Neural cell (in vitro differentiated cells): ENCODE results near the gene ARSA. TPM values are rescaled to one million over a fixed set of nuclear protein-coding genes. Genes with fewer than 3 reads are reported as not detected.

ENCODE experiments used
- H2AFZ ChIP-seq: fragments of 200-600, 300-800 bp; sonication (generic), shearing (Covaris generic); 2 replicates; pipeline ENCODE4 v1.6.0; 2014; ENCODE audit warnings: low read depth, mild to moderate bottlenecking, antibody characterized with exemption, low read length, moderate library complexity
- H3F3A ChIP-seq: fragments of 200-600 bp; shearing (Covaris generic); 2 replicates; pipeline ENCODE4 v1.6.1; 2016; ENCODE audit warnings: mild to moderate bottlenecking, moderate library complexity, mixed read lengths, antibody characterized with exemption, low read length; ENCODE audit not compliant: insufficient read depth, poor library complexity, severe bottlenecking
- H3K27ac ChIP-seq: fragments of 200-600, 300-800 bp; sonication (generic), shearing (Covaris generic); 2 replicates; pipeline ENCODE4 v1.5.1; 2014; ENCODE audit warnings: mild to moderate bottlenecking, low read length, moderate library complexity
- H3K27me3 ChIP-seq: fragments of 300-800, 200-600 bp; sonication (generic), shearing (Covaris generic); 2 replicates; pipeline ENCODE4 v1.6.0; 2014; ENCODE audit warnings: mild to moderate bottlenecking, low read depth, low read length, moderate library complexity; ENCODE audit not compliant: insufficient read depth
- H3K36me3 ChIP-seq: fragments of 300-800, 200-600 bp; sonication (generic), shearing (Covaris generic); 2 replicates; pipeline ENCODE4 v1.5.1; 2014; ENCODE audit warnings: mild to moderate bottlenecking, antibody characterized with exemption, low read length, moderate library complexity; ENCODE audit not compliant: insufficient read depth
- H3K4me2 ChIP-seq: fragments of 300-800, 200-600 bp; sonication (generic), shearing (Covaris generic); 2 replicates; pipeline ENCODE4 v1.6.0; 2014; ENCODE audit warnings: mild to moderate bottlenecking, low read length
- H3K4me3 ChIP-seq: fragments of 300-800, 200-600 bp; sonication (generic), shearing (Covaris generic); 2 replicates; pipeline ENCODE4 v1.5.1; 2014; ENCODE audit warnings: mild to moderate bottlenecking, low read length, moderate library complexity
- H3K79me2 ChIP-seq: fragments of 200-600 bp; shearing (Covaris generic); replicated peaks from 2 replicates; pipeline ENCODE4 v1.6.0; 2014; ENCODE audit warnings: mild to moderate bottlenecking, low read length, moderate library complexity; ENCODE audit not compliant: insufficient read depth
- H3K9ac ChIP-seq: fragments of 300-800, 200-600 bp; sonication (generic), shearing (Covaris generic); 2 replicates; pipeline ENCODE4 v1.6.1; 2016; ENCODE audit warnings: mild to moderate bottlenecking, low read length, mixed read lengths
- H3K9me2 ChIP-seq: fragments of 200-600 bp; shearing (Covaris generic); 2 replicates; pipeline ENCODE4 v1.6.1; 2016; ENCODE audit warnings: mild to moderate bottlenecking, low read length, mixed read lengths; ENCODE audit not compliant: insufficient read depth
- H3K9me3 ChIP-seq: fragments of 200-600, 300-800 bp; sonication (generic), shearing (Covaris generic); 2 replicates; pipeline ENCODE4 v1.6.1; 2016; ENCODE audit warnings: mild to moderate bottlenecking, mixed run types, low read length, moderate library complexity, mixed read lengths
- H4K20me1 ChIP-seq: fragments of 200-600 bp; shearing (Covaris generic); 2 replicates; pipeline ENCODE4 v1.6.1; 2016; ENCODE audit warnings: mild to moderate bottlenecking, mixed run types; ENCODE audit not compliant: insufficient read depth
- EP300 ChIP-seq: fragments of 450-650 bp; conservative IDR thresholded peaks from 2 replicates; pipeline ENCODE4 v1.6.1; 2014; ENCODE audit warnings: antibody characterized with exemption, mild to moderate bottlenecking, moderate library complexity; ENCODE audit not compliant: poor library complexity, severe bottlenecking
- EZH2 ChIP-seq: fragments of 200-600, 300-800 bp; shearing (Covaris generic), sonication (generic); IDR thresholded peaks from 2 replicates; pipeline ENCODE4 v1.6.1; 2014; ENCODE audit warnings: antibody characterized with exemption, low read length, borderline replicate concordance, mild to moderate bottlenecking; ENCODE audit not compliant: insufficient read depth, poor library complexity, severe bottlenecking
- MXI1 ChIP-seq: fragments of 450-650 bp; conservative IDR thresholded peaks from 2 replicates; pipeline ENCODE4 v1.6.1; 2014; ENCODE audit warnings: antibody characterized with exemption, mild to moderate bottlenecking; ENCODE audit not compliant: poor library complexity, severe bottlenecking
- POLR2AphosphoS5 ChIP-seq: IDR thresholded peaks from 2 replicates; pipeline ENCODE4 v1.6.1; 2012
- RAD21 ChIP-seq: fragments of 450-650 bp; conservative IDR thresholded peaks from 2 replicates; pipeline ENCODE4 v1.6.1; 2014; ENCODE audit warnings: antibody characterized with exemption, mild to moderate bottlenecking, moderate library complexity
- SMC3 ChIP-seq: fragments of 450-650 bp; conservative IDR thresholded peaks from 2 replicates; pipeline ENCODE4 v1.6.1; 2014; ENCODE audit warnings: antibody characterized with exemption, mild to moderate bottlenecking, moderate library complexity; ENCODE audit not compliant: poor library complexity
- TAF1 ChIP-seq: IDR thresholded peaks from 2 replicates; pipeline ENCODE4 v1.6.1; 2012; ENCODE audit warnings: low read depth
- polyA plus RNA-seq: library from polyadenylated mRNA; depleted of rRNA; stranded (reverse); fragments of >200 nt; gene quantifications from 2 replicates; pipeline ENCODE4 v1.2.3, GENCODE V29; 2014
- TF ChIP-seq, protein P1 (sequence below): fragments of 450-650 bp; IDR thresholded peaks from 2 replicates; pipeline ENCODE4 v1.5.1; 2014; ENCODE audit warnings: antibody characterized with exemption, mild to moderate bottlenecking, moderate library complexity; ENCODE audit not compliant: poor library complexity, severe bottlenecking
- TF ChIP-seq, protein P2 (sequence below): IDR thresholded peaks from 2 replicates; pipeline ENCODE4 v1.6.1; 2012; ENCODE audit warnings: borderline replicate concordance

The ARSA gene
- polyA plus RNA-seq, 1 donor from 2014 or later = 32.5 TPM

DNA sequence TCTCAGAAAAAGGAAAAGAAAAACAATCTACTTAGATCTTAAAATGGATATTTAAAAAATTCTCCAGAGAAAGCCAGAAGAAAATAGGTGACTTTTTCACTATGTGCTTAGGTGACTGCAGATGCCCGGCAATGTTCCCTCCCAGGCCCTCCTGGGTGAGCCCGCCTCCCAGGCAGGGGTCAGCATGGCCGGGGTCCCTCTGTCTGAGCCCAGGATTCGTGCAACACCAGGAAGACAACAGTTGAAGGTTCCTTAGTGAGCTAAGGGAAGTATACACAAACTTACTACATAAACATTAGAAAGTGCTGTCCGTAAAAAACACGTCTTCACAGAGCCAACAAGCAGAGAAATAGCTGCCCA is 15.8 kb downstream of the ARSA start:
- Histone ChIP-seq H3K27ac (no peak overlapping the region), H3K9me3 (no peaks in the 10 kb centered on the region), H4K20me1 (no peaks in the 10 kb centered on the region), H3K36me3 (peaks cover 5% of the 10 kb centered on the region), H3K79me2 (no peaks in the 10 kb centered on the region), H3K4me3 (no peak overlapping the region), H3K9me2 (no peaks in the 10 kb centered on the region), H3K9ac (no peak overlapping the region), H3F3A (no peaks in the 10 kb centered on the region), H3K27me3 (no peaks in the 10 kb centered on the region), H2AFZ (no peak overlapping the region), H3K4me2 (no peak overlapping the region)
- TF ChIP-seq EZH2 (no peak), MXI1 (no peak), EP300 (no peak), TAF1 (no peak), RAD21 (no peak), SMC3 (no peak), POLR2AphosphoS5 (no peak)
- TF ChIP-seq, protein P1, sequence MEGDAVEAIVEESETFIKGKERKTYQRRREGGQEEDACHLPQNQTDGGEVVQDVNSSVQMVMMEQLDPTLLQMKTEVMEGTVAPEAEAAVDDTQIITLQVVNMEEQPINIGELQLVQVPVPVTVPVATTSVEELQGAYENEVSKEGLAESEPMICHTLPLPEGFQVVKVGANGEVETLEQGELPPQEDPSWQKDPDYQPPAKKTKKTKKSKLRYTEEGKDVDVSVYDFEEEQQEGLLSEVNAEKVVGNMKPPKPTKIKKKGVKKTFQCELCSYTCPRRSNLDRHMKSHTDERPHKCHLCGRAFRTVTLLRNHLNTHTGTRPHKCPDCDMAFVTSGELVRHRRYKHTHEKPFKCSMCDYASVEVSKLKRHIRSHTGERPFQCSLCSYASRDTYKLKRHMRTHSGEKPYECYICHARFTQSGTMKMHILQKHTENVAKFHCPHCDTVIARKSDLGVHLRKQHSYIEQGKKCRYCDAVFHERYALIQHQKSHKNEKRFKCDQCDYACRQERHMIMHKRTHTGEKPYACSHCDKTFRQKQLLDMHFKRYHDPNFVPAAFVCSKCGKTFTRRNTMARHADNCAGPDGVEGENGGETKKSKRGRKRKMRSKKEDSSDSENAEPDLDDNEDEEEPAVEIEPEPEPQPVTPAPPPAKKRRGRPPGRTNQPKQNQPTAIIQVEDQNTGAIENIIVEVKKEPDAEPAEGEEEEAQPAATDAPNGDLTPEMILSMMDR = no peak
- TF ChIP-seq, protein P2, sequence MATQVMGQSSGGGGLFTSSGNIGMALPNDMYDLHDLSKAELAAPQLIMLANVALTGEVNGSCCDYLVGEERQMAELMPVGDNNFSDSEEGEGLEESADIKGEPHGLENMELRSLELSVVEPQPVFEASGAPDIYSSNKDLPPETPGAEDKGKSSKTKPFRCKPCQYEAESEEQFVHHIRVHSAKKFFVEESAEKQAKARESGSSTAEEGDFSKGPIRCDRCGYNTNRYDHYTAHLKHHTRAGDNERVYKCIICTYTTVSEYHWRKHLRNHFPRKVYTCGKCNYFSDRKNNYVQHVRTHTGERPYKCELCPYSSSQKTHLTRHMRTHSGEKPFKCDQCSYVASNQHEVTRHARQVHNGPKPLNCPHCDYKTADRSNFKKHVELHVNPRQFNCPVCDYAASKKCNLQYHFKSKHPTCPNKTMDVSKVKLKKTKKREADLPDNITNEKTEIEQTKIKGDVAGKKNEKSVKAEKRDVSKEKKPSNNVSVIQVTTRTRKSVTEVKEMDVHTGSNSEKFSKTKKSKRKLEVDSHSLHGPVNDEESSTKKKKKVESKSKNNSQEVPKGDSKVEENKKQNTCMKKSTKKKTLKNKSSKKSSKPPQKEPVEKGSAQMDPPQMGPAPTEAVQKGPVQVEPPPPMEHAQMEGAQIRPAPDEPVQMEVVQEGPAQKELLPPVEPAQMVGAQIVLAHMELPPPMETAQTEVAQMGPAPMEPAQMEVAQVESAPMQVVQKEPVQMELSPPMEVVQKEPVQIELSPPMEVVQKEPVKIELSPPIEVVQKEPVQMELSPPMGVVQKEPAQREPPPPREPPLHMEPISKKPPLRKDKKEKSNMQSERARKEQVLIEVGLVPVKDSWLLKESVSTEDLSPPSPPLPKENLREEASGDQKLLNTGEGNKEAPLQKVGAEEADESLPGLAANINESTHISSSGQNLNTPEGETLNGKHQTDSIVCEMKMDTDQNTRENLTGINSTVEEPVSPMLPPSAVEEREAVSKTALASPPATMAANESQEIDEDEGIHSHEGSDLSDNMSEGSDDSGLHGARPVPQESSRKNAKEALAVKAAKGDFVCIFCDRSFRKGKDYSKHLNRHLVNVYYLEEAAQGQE = no peak

DNA sequence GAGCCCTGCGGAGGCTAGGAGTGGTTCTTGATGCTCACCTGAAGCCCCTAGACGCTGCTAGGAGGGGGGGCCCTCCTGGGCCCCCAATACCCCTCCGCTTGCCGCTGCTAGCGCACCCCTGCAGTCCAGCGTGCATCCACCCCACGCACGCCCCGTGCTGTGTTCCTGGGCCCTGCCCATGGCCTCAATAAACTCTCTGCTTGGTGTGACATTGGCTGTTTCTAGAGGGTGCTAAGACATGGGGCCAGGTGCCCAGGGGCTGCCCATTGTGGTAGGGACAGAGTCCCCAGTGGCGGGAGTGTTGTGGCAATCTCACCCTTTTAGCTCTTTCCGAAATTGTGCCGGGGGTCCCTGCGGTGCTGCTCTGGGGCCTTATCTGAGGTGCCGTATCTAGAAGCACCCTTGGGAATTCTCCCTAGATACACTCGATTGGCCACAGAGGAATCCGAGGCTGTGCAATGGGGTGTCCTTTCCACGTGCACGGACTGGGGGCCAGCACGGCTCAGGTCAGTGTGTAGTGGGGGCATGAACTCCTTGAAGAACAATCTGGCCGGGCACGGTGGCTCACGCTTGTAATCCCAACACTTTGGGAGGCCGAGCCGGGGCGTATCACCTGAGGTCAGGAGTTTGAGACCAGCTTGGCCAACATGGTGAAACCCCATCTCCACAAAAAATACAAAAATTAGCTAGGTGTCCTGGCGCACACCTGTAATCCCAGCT is 16.5 kb downstream of the ARSA start:
- Histone ChIP-seq H3K36me3 (peaks cover 5% of the 10 kb centered on the region), H3F3A (no peaks in the 10 kb centered on the region), H3K27me3 (no peaks in the 10 kb centered on the region), H3K9me3 (no peaks in the 10 kb centered on the region), H3K4me2 (no peak overlapping the region), H3K9me2 (no peaks in the 10 kb centered on the region), H3K79me2 (no peaks in the 10 kb centered on the region), H2AFZ (no peak overlapping the region), H4K20me1 (no peaks in the 10 kb centered on the region), H3K9ac (no peak overlapping the region), H3K4me3 (no peak overlapping the region), H3K27ac (no peak overlapping the region)
- no peak for TF ChIP-seq POLR2AphosphoS5
- TF ChIP-seq EZH2 = no peak
- no peak for TF ChIP-seq RAD21
- no peak for TF ChIP-seq TAF1
- TF ChIP-seq, protein P2 = no peak
- TF ChIP-seq, protein P1 = no peak
- no peak for TF ChIP-seq MXI1
- no peak for TF ChIP-seq SMC3
- TF ChIP-seq EP300 = no peak
